ENCODE results near the gene ANKLE1. TPM values are rescaled to one million over a fixed set of nuclear protein-coding genes. Genes with fewer than 3 reads are reported as not detected.

The ANKLE1 gene
- total RNA-seq, 1 experiment from 2014 or later: 9.1 TPM

DNA sequence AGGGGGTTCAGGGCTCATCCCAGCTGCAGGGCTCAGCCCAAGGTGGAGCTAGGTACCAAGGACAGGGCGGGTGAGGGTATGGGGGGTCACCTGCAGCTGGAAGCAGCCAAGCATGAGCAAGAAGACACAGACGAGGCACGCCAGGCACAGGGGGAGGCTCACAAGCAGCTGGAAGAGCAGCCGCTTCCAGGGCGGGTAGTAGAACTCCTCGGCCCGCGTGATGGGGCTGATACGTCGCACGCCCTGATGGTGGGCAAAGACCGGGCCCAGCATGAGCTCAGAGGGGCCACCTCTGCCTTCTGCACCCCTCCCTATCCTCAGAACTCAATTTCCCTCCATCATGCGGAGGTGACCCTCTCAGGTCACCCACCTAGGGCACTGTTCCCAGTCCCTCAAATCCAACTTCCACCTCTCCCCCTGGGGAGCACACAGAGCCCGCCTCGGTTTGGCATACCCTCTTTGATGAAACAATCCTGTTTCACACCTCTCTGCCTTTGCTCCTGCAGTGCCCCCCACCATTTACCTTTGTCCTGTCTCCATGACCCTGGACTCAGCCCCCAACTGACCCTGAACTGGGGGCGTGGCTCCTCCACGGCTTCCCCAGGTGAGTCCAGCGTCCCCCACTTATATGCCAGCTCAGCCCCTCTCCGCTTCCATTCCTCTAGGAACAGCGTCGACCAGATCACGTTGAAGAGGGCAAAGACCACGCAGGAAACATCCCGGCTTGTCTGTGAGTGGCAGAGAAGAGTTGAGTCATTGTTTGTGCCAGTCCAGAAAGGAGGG is 48.8 kb downstream of the ANKLE1 start:
- DNase-seq (ENCODE audit: low spot score): no peak
- ChIA-PET CTCF (interaction anchor here (0.9 to 1.6 kb wide), 4 partner anchors 9 to 111 kb away, joined by 3 read pairs; partner anchors contain the start of gene MVB12A), POLR2A (interaction anchor here (0.6 kb wide), 1 partner anchor 69 kb away, joined by 3 read pairs; no protein-coding TSS in a partner anchor)
- TF ChIP-seq, protein P1, sequence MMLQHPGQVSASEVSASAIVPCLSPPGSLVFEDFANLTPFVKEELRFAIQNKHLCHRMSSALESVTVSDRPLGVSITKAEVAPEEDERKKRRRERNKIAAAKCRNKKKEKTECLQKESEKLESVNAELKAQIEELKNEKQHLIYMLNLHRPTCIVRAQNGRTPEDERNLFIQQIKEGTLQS (CRISPR knock-in tag; conservative IDR thresholded peaks at IDR 0.05): no peak
- TF ChIP-seq, protein P2, sequence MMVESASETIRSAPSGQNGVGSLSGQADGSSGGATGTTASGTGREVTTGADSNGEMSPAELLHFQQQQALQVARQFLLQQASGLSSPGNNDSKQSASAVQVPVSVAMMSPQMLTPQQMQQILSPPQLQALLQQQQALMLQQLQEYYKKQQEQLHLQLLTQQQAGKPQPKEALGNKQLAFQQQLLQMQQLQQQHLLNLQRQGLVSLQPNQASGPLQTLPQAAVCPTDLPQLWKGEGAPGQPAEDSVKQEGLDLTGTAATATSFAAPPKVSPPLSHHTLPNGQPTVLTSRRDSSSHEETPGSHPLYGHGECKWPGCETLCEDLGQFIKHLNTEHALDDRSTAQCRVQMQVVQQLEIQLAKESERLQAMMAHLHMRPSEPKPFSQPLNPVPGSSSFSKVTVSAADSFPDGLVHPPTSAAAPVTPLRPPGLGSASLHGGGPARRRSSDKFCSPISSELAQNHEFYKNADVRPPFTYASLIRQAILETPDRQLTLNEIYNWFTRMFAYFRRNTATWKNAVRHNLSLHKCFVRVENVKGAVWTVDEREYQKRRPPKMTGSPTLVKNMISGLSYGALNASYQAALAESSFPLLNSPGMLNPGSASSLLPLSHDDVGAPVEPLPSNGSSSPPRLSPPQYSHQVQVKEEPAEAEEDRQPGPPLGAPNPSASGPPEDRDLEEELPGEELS (CRISPR knock-in tag; IDR thresholded peaks at IDR 0.05): no peak
- TF ChIP-seq RELA (CRISPR knock-in tag; IDR thresholded peaks at IDR 0.05; ENCODE audit: borderline replicate concordance) (no peak), CREB1 (CRISPR knock-in tag; IDR thresholded peaks at IDR 0.05) (no peak), KAT7 (CRISPR knock-in tag; IDR thresholded peaks at IDR 0.05; ENCODE audit: borderline replicate concordance) (no peak)
- TF ChIP-seq, protein P3, sequence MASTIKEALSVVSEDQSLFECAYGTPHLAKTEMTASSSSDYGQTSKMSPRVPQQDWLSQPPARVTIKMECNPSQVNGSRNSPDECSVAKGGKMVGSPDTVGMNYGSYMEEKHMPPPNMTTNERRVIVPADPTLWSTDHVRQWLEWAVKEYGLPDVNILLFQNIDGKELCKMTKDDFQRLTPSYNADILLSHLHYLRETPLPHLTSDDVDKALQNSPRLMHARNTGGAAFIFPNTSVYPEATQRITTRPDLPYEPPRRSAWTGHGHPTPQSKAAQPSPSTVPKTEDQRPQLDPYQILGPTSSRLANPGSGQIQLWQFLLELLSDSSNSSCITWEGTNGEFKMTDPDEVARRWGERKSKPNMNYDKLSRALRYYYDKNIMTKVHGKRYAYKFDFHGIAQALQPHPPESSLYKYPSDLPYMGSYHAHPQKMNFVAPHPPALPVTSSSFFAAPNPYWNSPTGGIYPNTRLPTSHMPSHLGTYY (CRISPR knock-in tag; IDR thresholded peaks at IDR 0.05): no peak
- peaks cover 5% of the 10 kb centered on the region for H3K9me3 Mint-ChIP-seq
- H3K4me1 Mint-ChIP-seq: peaks cover 30% of the 10 kb centered on the region
- ATAC-seq: no peak
- peak overlapping the region; percentile 59 for H3K4me3 Mint-ChIP-seq
- H3K27ac Mint-ChIP-seq: peak overlapping the region; percentile 30; the same call in 1 of the 2 replicates
- peaks cover 5% of the 10 kb centered on the region for H3K27me3 Mint-ChIP-seq (ENCODE audit: low read depth)
- H3K36me3 Mint-ChIP-seq: peaks cover 11% of the 10 kb centered on the region

- TF ChIP-seq IRF1 (CRISPR knock-in tag; IDR thresholded peaks at IDR 0.05) (no peak), RELA (CRISPR knock-in tag; IDR thresholded peaks at IDR 0.05; ENCODE audit: borderline replicate concordance) (no peak), NFYB (CRISPR knock-in tag; conservative IDR thresholded peaks at IDR 0.05; ENCODE audit: low read depth) (no peak), JUN (CRISPR knock-in tag; IDR thresholded peaks at IDR 0.05) (no peak), NR1H2 (CRISPR knock-in tag; IDR thresholded peaks at IDR 0.05) (no peak), ZNF532 (CRISPR knock-in tag; IDR thresholded peaks at IDR 0.05; ENCODE audit: borderline replicate concordance) (no peak), PREB (CRISPR knock-in tag; IDR thresholded peaks at IDR 0.05; ENCODE audit: borderline replicate concordance) (no peak), FOXK1 (CRISPR knock-in tag; IDR thresholded peaks at IDR 0.05) (no peak), FOXJ3 (CRISPR knock-in tag; IDR thresholded peaks at IDR 0.05; ENCODE audit: borderline replicate concordance) (no peak), TEAD4 (CRISPR knock-in tag; IDR thresholded peaks at IDR 0.05) (no peak)
- TF ChIP-seq, protein P4, sequence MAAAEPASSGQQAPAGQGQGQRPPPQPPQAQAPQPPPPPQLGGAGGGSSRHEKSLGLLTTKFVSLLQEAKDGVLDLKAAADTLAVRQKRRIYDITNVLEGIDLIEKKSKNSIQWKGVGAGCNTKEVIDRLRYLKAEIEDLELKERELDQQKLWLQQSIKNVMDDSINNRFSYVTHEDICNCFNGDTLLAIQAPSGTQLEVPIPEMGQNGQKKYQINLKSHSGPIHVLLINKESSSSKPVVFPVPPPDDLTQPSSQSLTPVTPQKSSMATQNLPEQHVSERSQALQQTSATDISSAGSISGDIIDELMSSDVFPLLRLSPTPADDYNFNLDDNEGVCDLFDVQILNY (CRISPR knock-in tag; IDR thresholded peaks at IDR 0.05): no peak
- ChIA-PET CTCF (interaction anchor here (0.9 to 1.2 kb wide), 2 partner anchors 55 to 89 kb away, joined by 3 read pairs; partner anchors contain the start of gene MVB12A), POLR2A (interaction anchor here (0.7 kb wide), 1 partner anchor 94 kb away, joined by 3 read pairs; no protein-coding TSS in a partner anchor)
- no peak overlapping the region for H3K4me3 Mint-ChIP-seq
- H3K4me1 Mint-ChIP-seq: peaks cover 31% of the 10 kb centered on the region
- H3K9me3 Mint-ChIP-seq: peaks cover 5% of the 10 kb centered on the region
- no peak overlapping the region for H3K27ac Mint-ChIP-seq
- peaks cover 11% of the 10 kb centered on the region for H3K36me3 Mint-ChIP-seq
- peaks cover 5% of the 10 kb centered on the region for H3K27me3 Mint-ChIP-seq (ENCODE audit: low read depth)
- ATAC-seq: no peak
- DNase-seq (ENCODE audit: low spot score): no peak
Measured at GRCh38 chr19:17331045-17331558, 49.4 kb downstream of the ANKLE1 start.

Data from WTC11 (cell line).